Chondrocyte (in vitro differentiated cells): Measurements from ENCODE around the gene ASPN. TPM values are rescaled to one million over a fixed set of nuclear protein-coding genes. Genes with fewer than 3 reads are reported as not detected.

Experiments
- DNase-seq: peaks from one replicate; pipeline ENCODE4 v3.0.0; 2021; ENCODE audit warnings: mixed read lengths, low spot score
- H3K27ac Mint-ChIP-seq: one replicate; pipeline ENCODE4 v1.8.0; 2021; ENCODE audit warnings: mild to moderate bottlenecking, moderate library complexity, mixed read lengths; ENCODE audit not compliant: unreplicated experiment
- H3K27me3 Mint-ChIP-seq: 2 replicates; pipeline ENCODE4 v1.8.0; 2021; ENCODE audit warnings: low read depth, mixed read lengths
- H3K36me3 Mint-ChIP-seq: 2 replicates; pipeline ENCODE4 v1.8.0; 2021; ENCODE audit warnings: low read depth, mixed read lengths
- H3K4me1 Mint-ChIP-seq: 2 replicates; pipeline ENCODE4 v1.8.0; 2021; ENCODE audit warnings: low read depth, mild to moderate bottlenecking, mixed read lengths
- H3K4me3 Mint-ChIP-seq: one replicate; pipeline ENCODE4 v1.8.0; 2021; ENCODE audit warnings: mild to moderate bottlenecking, moderate library complexity, mixed read lengths; ENCODE audit not compliant: unreplicated experiment
- H3K9me3 Mint-ChIP-seq: 2 replicates; pipeline ENCODE4 v1.8.0; 2021; ENCODE audit warnings: low read depth, mixed read lengths
- total RNA-seq: library from RNA; stranded (reverse); gene quantifications from 3 replicates; pipeline ENCODE4 v1.2.1, GENCODE V29; 2021
- TF ChIP-seq, protein P1 (sequence below): fragments of 200-600 bp; sonication (generic); IDR thresholded peaks from 2 replicates; pipeline ENCODE4 v1.5.0; 2021; ENCODE audit warnings: antibody characterized with exemption, mild to moderate bottlenecking, moderate library complexity

Gene ASPN
- total RNA-seq, 1 donor from 2014 or later, result 385 TPM

DNA sequence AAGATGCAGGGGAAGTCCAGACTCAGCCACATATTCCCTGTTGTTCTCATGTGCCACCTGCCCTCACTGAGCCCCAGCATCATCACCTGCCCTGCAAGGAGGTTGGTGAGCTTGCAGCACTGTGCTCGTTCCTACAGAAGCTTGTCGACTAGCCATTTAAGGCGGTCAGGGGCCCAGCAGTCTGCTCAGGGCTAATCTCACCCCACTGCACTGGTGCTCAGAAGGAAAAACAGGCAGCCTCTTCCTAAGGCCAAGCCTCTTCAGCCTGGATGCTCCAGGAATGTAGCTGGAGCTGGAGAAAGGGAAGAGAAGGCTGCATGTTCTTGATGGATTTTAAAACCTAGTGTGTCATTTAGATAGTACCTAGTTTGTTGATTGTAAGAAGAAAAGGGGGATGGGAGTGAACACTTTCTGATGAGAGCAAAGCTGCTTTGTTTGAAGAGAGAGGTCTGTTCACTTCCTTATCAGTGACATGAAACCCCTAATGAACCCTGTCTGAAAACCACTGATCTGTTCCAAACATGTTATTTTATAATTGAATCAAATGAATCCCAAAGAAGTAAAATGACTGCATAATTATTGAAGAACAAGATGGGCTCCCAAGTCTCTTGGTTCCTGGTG lies 10.6 kb upstream of the ASPN start:
- TF ChIP-seq, protein P1, sequence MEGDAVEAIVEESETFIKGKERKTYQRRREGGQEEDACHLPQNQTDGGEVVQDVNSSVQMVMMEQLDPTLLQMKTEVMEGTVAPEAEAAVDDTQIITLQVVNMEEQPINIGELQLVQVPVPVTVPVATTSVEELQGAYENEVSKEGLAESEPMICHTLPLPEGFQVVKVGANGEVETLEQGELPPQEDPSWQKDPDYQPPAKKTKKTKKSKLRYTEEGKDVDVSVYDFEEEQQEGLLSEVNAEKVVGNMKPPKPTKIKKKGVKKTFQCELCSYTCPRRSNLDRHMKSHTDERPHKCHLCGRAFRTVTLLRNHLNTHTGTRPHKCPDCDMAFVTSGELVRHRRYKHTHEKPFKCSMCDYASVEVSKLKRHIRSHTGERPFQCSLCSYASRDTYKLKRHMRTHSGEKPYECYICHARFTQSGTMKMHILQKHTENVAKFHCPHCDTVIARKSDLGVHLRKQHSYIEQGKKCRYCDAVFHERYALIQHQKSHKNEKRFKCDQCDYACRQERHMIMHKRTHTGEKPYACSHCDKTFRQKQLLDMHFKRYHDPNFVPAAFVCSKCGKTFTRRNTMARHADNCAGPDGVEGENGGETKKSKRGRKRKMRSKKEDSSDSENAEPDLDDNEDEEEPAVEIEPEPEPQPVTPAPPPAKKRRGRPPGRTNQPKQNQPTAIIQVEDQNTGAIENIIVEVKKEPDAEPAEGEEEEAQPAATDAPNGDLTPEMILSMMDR, result no peak
- DNase-seq, result no peak
- Mint-ChIP-seq H3K36me3 (no peaks in the 10 kb centered on the region), H3K27me3 (no peaks in the 10 kb centered on the region), H3K9me3 (no peaks in the 10 kb centered on the region), H3K4me3 (no peak overlapping the region), H3K4me1 (peaks cover 85% of the 10 kb centered on the region), H3K27ac (no peak overlapping the region)

DNA sequence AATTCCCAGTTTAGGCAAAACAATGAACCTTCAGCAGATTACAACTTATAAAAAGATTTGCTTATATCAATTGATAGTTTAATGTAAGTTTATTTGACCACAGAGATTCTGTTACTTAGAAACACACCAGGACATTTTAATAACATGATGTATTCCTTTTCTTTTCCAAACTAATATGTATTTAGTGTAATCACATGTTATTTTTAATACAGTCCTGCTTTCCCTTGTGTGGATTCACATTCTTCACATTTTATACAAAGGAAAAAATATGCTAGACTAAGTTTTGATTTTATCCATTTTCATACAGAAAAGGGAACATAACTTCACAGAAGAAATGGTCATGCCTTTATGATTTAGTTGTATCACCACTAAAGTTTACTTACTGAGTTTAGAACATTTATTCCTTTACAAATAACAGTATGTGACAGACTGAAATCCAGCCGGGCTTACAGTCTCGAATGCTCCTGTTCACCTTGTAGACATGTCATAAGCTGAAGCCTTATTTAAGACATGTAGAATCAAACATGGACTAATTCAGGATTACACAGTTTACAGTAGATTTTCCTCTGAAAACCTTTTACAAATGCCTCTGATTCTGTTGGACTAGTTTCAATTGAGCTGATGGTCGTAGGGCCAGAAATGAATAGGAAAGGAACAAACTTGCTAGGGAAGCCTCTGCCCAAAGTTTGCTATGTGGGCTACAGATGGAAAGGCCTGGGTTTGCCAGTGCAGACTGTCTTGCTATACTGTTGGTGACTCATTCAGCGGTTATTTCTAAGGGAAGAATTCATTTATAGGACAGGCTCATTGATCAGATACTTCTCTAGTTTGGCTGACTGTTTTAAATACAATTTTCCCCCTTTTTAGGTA lies 6.6 kb upstream of the ASPN start:
- no peak for DNase-seq
- H3K27ac Mint-ChIP-seq, result peak overlapping the region; percentile 95

DNA sequence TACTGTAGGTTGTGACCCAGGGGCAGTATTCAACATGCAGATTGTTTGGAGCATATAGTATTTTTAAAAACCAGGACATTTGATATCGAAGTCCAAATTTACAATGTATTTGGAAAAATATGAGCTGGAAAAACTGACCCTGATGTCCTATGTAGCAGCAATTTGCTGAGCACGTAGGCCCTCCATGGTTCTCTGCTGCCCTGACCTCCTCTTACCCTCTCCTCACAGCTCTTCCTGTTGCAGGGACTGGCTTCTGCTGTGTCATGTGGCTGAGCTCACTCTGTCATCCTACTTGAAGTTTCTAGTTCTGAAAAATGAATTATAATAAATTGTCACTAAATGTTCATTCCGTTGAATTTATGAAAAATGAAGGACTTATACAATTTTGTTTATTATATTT lies 4.1 kb upstream of the ASPN start:
- Mint-ChIP-seq H3K36me3 (no peaks in the 10 kb centered on the region), H3K27ac (no peak overlapping the region), H3K4me3 (no peak overlapping the region), H3K9me3 (peaks cover 4% of the 10 kb centered on the region), H3K4me1 (peaks cover 81% of the 10 kb centered on the region), H3K27me3 (no peaks in the 10 kb centered on the region)
- TF ChIP-seq, protein P1, result no peak
- no peak for DNase-seq

More for the DNA sequence above, 6.6 kb upstream of the ASPN start:
- Mint-ChIP-seq H3K4me3 (no peak overlapping the region), H3K27me3 (no peaks in the 10 kb centered on the region), H3K36me3 (no peaks in the 10 kb centered on the region), H3K4me1 (peaks cover 73% of the 10 kb centered on the region), H3K9me3 (no peaks in the 10 kb centered on the region)
- TF ChIP-seq, protein P1, result no peak

DNA sequence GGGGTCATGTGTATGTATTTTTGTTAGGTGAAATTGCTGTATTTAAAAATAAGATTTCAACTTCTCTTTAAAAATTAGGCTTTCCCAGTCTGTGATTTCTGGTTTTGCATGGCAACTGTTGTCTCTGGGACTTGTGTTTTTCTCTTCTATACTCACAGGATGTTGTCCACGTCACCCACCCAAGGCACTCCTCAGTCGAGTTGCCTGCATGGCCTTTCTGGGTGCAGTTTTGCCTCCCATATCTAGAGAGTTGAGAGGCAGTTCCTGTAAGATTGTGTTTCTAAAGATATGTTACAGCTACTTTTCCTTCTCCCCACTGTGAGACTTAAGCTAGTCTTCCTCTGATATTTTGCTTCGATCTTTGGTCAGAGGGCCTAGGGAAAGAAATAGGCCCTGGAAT lies 2.3 kb upstream of the ASPN start:
- no peaks in the 10 kb centered on the region for H3K27me3 Mint-ChIP-seq
- no peak overlapping the region for H3K4me3 Mint-ChIP-seq
- no peaks in the 10 kb centered on the region for H3K36me3 Mint-ChIP-seq
- H3K9me3 Mint-ChIP-seq, result peaks cover 4% of the 10 kb centered on the region
- TF ChIP-seq, protein P1, result no peak
- no peak for DNase-seq
- H3K27ac Mint-ChIP-seq, result peak overlapping the region; percentile 27
- peaks cover 81% of the 10 kb centered on the region for H3K4me1 Mint-ChIP-seq

DNA sequence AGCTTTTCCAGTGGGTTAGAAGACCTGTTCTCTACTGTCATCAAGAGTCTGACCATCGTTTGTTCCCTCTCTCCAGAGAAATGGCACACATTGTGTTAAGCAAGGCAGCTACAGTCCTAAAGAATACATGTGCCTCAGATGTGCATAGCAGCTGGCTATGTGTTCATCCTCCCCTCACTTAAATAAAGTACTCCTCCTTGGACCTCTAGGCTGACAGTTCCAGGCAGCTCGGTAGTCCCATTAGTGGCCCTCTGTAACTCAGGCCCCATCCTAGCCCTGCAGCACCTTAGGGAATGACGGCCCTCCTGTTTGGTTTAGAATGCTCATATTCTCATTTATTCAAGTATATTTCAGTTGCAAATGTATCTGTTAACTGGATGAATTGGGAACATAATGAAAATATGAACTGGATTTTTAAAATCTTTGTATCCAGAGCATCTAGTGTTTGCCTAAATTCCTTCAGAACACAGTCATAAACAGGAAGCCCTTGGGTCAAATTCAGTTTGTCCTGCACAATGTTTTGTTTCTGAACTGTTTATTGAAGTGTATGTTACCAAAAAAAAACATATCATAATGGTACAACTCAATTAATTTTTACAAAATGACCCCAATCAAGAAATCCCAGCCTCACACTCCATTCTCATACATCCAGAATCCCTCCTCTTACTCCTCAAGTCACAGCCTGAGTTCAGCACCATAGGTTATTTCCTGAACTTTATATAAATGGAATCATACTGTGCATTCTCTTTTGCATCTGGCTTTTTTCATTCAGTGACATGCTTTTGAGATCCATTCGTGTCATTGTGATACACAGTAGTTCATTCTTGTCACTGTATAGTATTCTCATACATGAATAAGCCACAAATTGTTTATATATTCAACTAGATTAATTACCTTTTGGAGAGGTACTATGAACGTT lies 1.6 kb upstream of the ASPN start:
- H3K4me3 Mint-ChIP-seq, result no peak overlapping the region

More for the DNA sequence above, 1.6 kb upstream of the ASPN start:
- H3K4me1 Mint-ChIP-seq, result peaks cover 81% of the 10 kb centered on the region
- H3K36me3 Mint-ChIP-seq, result no peaks in the 10 kb centered on the region
- TF ChIP-seq, protein P1, result no peak
- peaks cover 4% of the 10 kb centered on the region for H3K9me3 Mint-ChIP-seq
- peak overlapping the region; percentile 86 for H3K27ac Mint-ChIP-seq
- no peaks in the 10 kb centered on the region for H3K27me3 Mint-ChIP-seq
- DNase-seq, result no peak
